ENCODE results near the gene TSKS.

GRCh38 chr19:49802836-49803528 lies 39.9 kb upstream of the TSKS start:
- TF ChIP-seq EP300 (IDR thresholded peaks at IDR 0.05; ENCODE audit: borderline replicate concordance): no peak
- no peak for TF ChIP-seq YY1 (IDR thresholded peaks at IDR 0.05; ENCODE audit: low read depth)
- TF ChIP-seq TEAD4 (IDR thresholded peaks at IDR 0.05): no peak
- TF ChIP-seq USF1 (IDR thresholded peaks at IDR 0.05): no peak
